Stimulated activated CD8-positive, alpha-beta memory T cell treated with anti-CD3 and anti-CD28 coated beads, Interleukin-15, amount 100 ng/mL, for 48 hours (primary cell): Measurements from ENCODE around the gene ADAM19.

Experiments
- DNase-seq, 2 donors: peaks; one replicate each; pipeline ENCODE4 v3.0.0-alpha.2; 2020; ENCODE audit warnings: low read depth in 2 of 2

ADAM19 gene

GRCh38 chr5:157516626-157517325, 58.8 kb downstream of the ADAM19 start:
- no peak for DNase-seq

- peak; percentile 19 to 54 for DNase-seq
Measured at GRCh38 chr5:157516006-157516405, 59.6 kb downstream of the ADAM19 start.

GRCh38 chr5:157514974-157515373, 60.6 kb downstream of the ADAM19 start:
- no peak for DNase-seq

- no peak for DNase-seq
Measured at GRCh38 chr5:157513182-157513581, 62.4 kb downstream of the ADAM19 start.

- peak in 1 of 2 donors; percentile 24 for DNase-seq
Measured at GRCh38 chr5:157511651-157512644, 63.6 kb downstream of the ADAM19 start.

- DNase-seq, result no peak
Measured at GRCh38 chr5:157510682-157511081, 64.9 kb downstream of the ADAM19 start.

GRCh38 chr5:157509587-157509986, 66.0 kb downstream of the ADAM19 start:
- no peak for DNase-seq

GRCh38 chr5:157509093-157509492, 66.5 kb downstream of the ADAM19 start:
- no peak for DNase-seq

- DNase-seq, result no peak
Measured at GRCh38 chr5:157506981-157507780, 68.4 kb downstream of the ADAM19 start.

GRCh38 chr5:157506066-157506590, 69.4 kb downstream of the ADAM19 start:
- no peak for DNase-seq

- no peak for DNase-seq
Measured at GRCh38 chr5:157505496-157505895, 70.1 kb downstream of the ADAM19 start.

- DNase-seq, result no peak
Measured at GRCh38 chr5:157504053-157504452, 71.5 kb downstream of the ADAM19 start.

- no peak for DNase-seq
Measured at GRCh38 chr5:157502143-157502647, 73.4 kb downstream of the ADAM19 start.

GRCh38 chr5:157497875-157498611, 77.5 kb downstream of the ADAM19 start:
- no peak for DNase-seq

GRCh38 chr5:157496864-157497263, 78.7 kb downstream of the ADAM19 start:
- no peak for DNase-seq

GRCh38 chr5:157494178-157494832, 81.3 kb downstream of the ADAM19 start:
- no peak for DNase-seq

- no peak for DNase-seq
Measured at GRCh38 chr5:157492886-157493285, 82.7 kb downstream of the ADAM19 start.

- no peak for DNase-seq
Measured at GRCh38 chr5:157491471-157491995, 84.0 kb downstream of the ADAM19 start.

- no peak for DNase-seq
Measured at GRCh38 chr5:157487358-157487757, 88.2 kb downstream of the ADAM19 start.

- no peak for DNase-seq
Measured at GRCh38 chr5:157486861-157487260, 88.7 kb downstream of the ADAM19 start.
